Fibroblast of skin of back (primary cell): Measurements from ENCODE around the gene PRR15L.
"Not testable (repeated sequence)": the region's sequence is repeated elsewhere in the genome, so short reads cannot be mapped to it uniquely, and the experiment has no call there.

Experiments
- DNase-seq: peaks from one replicate; pipeline ENCODE4 v3.0.0-alpha.2; 2013

PRR15L gene

DNA sequence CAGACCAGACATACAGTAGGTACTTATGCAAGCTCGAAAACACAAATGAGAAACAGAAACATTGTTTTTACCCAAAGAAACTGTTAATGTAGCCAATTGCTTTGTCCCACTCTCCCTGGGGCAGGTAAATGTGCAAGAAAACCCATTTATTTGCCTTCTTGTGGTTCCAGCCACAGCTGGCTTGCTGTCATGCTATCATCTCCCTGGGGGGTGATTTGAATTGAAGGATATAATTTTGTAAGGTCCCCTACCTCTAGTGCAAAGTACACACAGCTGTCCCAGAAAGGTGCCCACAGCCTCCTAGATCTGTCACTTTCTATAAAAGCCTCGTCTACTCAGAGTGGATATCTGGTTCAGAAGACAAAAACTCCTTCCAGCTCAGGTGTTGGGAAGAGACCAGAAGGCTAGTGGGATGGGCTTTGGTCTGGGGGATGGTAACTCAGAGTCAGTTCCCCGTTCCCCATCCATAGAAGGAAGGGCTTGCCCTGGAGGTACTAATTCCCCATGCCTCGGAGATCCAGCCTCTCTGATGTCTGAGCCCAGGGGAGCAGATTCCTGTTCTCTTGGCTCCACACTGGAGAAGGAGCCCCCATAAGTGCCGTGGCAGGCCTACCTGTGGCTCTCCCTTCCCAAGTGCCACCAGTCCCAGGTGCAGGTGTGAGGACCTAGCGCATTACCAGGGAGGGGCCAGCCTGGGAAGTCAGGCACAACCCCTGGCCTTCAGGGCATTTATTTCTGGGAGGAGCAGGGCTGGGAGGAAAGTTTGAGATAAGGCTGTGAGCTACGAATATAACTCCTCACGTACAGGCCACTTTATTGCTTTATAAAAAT, 2.4 kb upstream of the PRR15L start:
- DNase-seq = no peak

DNA sequence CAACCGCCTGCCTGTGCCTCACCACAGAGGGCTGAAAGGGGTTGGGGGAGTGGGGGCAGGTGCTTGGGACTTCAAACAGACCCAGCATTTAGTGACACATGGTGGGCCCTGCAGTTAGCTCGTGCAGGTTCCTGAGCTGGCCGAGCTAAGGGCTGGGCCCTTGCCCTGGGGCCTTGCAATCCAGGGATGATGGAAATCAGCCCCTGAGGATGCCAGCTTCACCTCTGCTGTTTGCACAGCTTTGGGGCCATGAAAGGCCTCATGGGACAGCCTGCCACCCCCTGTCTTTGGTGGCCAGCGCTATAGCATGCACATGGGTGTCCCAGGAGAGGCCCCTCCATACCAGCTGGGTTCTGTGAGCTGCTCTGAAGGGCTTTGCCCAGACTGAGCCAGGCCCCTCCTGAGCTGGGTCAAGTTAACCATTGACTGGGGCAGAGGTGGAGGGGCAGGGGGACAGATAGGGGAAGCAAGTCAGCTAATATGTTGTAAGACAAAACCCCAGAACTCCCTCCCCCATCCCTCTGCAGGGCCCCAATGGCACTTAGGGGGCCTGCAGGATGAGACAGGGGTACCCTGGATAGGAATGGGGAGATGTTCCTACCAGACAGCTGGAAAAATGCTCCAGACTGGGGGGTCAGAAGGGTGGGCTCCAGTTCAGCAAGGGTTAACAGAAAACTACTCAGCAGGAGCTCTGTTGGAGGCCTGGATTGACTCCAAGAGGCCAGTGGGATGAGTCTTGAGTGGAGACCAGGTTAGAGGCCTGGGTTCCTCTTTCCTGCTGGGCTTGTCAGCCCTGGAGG, 692 bp downstream of the PRR15L start:
- DNase-seq = no peak

DNA sequence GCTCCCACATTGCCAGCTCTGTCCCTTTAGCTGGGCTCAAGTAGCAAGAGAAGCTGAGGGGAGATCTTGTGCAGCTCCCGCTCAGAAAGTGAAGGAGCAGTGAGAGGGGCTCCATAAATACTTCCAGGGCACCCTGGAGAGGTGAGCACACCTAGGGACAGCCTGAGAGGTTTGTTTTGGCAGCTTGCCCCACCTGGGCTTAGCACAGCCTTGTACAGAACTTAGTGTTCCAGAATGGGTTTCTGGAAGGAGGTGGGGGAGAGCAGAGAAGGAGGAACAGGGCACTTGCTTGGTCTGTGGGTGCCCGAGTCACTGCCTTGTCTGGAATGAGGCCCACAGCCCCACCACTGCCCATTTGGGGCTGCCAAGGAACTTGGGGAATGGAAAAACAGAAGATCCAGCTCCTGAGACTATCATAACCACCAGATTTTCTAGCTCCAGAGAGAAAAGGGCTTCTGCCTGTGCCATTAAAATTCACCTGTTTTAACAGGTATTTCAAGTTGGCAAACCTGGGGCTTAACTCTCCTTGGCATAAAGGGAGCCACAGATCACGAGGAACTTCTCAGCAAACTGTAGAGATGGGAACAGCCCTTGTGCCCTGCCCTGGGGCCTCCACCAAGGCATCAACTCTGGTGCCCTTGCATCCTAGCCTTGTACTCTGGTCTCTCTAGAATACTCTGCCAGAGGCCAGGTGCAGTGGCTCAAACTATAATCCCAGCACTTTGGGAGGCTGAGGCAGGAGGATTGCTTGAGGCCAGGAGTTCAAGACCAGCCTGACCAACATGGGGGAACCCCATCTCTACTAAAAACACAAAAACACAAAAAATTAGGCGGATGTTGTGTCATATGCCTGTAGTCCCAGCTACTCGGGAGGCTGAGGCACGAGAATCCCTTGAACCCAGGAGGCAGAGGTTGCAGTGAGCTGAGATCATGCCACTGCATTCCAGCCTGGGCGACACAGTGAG, 1.9 kb downstream of the PRR15L start:
- no peak for DNase-seq

DNA sequence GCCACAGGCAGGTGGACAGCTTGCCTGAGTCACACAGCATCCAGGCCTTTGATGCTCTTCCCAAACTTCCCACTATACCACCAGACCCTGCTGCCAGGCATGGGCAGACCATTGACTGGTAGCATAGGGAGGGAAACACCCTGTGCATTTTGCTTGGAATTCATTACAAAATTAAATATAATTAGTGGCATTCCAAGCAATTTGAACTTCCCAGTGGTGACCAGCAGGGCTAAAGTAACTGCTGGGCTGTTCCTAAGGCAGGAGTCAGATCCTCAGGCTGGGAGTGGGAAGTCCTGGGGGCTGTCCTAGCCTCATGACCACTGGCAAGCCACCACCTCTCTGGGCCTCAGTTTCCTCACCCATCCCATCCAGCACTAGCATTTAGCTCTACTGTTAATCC, 3.8 kb downstream of the PRR15L start:
- DNase-seq = no peak

DNA sequence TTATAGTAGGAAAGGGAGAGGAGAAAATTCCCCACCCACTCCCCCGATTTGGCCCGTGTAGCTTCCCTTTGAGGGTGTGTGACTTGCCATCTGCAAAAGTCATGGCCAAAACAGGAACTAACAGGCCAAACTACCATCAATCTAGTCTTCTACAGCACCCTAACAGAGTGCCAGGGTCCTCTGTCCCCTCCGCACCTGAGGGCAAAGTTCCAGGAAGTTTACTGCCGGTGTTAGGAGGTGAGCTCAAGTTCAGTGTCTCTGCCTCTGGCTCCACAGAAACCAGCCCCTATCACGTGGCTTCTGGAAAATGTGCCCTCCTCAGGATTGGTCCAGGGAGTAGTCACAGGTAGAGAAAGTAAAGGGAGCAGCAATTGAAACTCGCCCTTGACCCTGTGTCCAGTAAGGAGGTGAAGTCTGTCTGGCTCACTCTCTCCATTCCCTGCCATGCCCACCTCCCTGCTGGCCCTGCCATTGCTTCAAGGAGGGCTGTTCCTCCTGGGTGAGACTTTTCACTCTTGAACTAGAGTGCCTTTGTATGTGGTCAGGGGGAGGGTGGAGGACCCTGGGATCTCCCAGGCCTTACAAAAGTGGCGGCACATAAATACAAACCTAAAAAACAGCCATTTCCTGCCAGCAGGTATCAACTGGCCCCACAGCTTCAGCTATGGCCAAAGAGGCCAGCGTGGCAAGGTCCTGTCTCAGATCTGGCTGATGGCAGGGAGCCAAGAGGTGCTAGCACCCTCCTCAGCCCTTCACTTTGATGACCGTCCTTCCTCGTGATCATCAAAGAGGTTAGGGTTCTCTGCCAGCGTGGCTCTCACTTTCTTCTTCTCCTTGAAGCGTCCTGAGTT, 5.3 kb downstream of the PRR15L start:
- no peak for DNase-seq

DNA sequence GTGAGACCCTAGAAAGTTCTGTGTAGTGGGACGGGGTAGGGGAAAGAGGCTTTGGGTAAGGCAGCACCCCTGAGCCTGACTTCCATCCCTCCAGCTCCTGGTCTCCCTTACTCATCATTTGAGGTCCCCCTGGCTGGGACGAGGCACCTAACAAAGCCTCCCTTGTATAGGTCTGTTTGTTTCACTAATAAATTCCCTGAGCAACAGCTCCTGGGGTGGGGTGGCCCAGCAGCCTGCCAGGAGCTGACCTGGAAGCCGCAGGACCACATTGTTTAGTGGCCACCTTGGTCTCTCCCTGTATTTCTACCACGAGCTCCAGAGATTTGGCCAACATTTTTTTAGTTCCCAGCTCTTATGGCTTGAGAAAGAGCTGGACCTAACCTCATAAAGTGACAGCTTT, 7.2 kb downstream of the PRR15L start:
- no peak for DNase-seq

DNA sequence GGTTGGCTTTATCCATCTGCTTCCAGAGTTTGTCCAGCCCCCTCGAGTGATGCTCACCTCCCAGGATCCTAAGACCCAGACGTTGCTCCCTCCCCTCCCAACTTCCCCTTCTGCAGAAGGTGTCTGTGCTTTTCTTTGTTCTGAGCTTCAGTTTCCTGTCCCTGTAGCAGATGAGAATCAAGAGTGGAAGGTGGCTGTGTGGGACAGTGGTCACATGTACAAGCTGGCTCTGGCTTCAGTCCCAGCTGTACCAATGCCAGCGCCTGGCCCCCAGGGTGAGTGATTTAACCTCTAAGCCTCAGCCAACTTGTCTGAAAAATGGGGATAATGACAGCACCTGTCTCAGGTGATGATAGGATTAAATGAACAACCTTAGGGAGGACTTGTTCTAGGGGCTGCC, 7.7 kb downstream of the PRR15L start:
- DNase-seq = no peak

DNA sequence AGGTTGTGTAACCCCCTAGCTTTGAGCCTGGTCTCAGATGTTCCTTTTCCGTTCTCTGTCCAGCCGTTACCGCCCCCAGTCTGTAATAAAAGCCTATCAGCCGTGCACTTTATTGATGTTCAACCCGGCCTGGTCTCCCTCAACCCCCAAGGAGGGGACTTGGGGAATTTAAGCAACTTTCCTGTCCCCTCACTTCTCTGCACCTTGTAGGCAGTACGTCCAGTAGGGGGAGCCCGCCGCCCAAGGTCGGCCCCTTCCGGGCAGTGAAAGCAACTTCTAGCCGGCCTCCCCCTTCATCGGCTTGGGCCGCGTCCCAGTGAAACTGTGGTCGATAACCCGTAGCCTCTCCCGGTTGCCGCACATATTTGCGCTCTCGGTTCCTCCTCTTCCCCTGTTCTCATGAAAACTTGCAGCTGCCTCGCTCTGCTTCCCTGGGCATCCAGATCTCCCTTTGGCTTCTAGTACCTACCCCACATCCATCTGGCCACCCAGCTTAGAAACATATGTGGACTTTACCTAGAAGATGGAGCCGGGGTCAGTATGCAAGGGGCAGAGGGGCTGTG, 8.4 kb downstream of the PRR15L start:
- DNase-seq = peak; percentile 73

DNA sequence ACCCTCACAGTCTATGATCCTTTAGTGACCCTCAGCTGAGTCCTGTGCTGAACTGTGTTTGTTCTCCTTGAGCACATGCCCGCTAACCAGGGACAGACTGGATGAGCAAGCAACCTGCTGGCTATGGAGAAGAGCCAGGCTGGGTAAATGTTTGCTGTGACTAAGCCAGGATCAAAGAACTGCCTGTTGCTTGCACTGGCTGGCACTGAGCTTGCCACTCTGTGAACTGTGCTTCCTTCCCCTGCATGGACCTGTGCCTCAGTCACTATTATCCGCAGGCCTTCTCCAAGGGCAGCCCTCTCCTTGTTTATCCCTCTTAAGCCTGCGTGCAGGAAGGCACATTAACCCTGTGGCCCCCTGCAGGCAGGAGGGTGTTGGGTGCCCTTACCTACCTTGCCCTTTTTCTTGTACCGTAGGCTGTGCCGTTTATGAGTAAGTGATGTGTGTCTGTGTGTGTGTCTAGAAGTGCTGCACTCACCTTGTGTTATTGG, 8.9 kb downstream of the PRR15L start:
- DNase-seq = no peak

DNA sequence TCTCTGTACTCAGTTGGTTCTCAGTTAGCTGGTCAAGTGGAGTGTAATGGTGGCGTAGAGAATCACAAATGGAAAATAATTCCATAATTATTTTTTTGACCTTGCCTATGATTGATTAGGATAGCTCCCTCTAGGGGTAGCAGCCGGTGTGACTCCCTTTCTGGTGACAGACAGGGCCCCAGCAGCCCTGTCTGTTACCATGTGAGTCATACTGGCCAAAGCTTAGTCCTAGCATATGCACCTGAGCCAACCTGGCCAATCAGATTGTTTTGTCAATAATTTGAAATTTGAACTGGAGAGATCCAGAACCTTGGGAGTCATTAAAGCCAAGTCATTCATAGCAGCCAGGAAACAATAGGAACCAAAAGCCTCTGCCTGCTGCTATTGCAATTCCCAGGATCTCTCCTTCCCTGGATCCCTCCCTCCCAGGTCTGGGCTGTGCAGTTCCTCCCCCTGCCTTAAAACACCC, 10.7 kb downstream of the PRR15L start:
- DNase-seq = peak; percentile 73

DNA sequence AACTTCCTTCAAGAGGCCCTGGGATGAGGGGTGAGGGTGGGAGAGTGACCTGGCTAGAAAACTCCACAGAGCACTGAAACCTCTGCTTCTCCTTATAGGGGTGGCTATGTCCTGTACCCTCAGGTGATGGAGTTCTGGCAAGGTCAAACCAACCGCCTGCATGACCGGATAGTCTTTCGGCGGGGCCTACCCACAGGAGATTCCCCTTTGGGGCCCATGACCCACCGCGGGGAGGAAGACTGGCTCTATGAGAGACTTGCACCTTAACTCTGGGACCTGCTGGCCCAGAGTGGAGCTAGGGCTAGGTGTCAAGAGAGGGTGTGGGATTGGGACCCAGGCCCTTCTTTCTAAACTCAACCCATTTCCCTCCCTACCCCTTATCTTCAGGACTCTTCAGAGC, 11.2 kb downstream of the PRR15L start:
- DNase-seq = no peak

DNA sequence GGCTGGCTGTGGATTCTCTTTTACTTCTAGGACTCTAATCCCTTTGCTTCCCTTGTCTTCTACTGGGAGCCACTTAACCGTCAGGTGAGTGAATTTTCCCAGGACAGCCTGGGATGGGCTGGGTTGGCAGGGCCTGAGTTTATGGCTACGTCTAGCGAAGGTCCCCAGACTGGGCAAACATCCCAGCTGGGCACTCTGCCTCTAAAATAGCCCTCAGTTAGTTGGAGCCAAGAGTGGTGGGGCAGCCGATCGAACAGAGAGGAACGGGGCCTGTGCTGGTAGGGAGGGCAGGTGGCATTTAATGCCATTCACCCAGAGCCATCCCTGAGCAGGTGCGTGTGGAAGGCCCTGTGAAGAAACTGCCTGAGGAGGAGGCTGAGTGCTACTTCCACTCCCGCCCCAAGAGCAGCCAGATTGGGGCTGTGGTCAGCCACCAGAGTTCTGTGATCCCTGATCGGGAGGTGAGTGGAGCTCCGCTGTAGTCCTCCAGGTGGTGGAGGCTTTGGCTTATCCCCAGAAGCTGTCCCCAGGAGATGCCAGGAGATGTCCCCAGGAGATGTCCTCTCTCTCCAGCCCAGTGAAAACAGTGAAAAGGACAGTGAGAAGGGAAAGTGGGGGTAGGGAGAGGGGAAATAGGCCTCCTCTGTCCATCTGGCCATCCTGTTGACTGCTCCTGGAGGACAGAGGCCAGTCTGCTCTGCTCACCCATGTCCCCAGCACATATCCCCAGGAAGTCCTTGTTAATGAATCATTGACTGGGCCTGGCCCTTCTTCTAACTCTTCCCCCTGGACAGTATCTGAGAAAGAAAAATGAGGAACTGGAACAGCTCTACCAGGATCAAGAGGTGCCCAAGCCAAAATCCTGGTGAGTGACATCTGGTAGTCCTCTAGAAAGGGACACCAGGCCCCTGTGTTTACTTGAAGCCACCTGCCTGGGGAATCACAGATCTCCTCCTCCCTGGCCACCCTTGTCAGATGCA, 11.9 kb downstream of the PRR15L start:
- DNase-seq = no peak

DNA sequence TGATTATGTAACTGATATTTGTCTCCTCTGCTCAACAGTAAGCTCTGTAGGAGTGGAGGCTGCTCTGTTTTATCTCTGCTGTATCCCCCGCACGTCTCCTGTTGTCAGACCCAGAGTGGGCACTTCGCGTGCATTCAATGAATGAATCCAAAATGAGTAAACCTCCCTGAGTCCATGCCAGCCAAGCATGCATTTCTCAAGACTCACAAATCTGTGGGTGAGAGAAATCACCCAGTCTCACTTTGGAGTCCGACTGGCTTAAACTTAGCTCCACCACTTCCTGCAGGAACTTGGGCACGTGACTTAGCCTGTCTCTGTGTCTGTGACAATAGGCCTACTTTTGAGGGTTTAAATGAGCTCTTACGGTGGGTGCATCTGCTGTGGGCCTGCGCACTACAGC, 12.6 kb downstream of the PRR15L start:
- DNase-seq = no peak

DNA sequence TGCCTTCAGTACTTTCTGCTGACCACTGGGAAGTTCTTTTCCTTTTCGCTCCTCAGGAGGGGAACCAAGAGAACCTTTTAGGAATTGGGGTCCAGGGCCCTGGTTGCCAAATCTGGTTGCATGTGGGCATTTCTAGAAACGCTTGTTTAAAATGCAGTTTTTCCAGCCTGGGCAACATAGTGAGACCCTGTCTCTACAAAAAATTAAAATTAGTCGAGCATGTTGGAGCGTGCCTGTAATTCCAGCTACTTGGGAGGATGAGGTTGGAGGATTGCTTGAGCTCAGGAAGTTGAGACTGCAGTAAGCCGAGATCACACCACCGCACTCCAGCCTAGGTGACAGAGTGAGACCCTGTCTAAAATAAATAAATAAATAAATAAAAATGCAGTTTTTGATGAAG, 15.1 kb downstream of the PRR15L start:
- DNase-seq = no peak

DNA sequence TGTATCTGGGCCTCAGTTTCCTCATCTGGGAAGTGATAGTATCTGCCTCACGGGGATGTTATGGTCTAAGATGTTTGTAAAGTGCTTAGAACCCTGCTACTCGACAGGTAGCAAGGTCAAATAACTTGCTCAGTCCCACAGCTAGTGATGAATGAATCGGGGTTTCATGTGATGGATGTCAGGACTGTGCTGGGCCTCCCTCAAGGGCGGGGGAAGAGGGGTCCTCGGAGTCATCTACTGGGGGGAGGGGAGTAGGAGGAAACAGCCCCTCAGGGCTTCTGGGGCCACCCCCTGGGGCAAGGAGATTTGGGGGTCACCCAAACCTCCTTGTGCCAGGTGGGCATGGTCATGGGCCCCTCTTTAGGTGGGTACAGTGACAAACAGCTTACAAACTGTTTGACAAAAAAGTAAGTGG, 15.6 kb downstream of the PRR15L start:
- DNase-seq = no peak

DNA sequence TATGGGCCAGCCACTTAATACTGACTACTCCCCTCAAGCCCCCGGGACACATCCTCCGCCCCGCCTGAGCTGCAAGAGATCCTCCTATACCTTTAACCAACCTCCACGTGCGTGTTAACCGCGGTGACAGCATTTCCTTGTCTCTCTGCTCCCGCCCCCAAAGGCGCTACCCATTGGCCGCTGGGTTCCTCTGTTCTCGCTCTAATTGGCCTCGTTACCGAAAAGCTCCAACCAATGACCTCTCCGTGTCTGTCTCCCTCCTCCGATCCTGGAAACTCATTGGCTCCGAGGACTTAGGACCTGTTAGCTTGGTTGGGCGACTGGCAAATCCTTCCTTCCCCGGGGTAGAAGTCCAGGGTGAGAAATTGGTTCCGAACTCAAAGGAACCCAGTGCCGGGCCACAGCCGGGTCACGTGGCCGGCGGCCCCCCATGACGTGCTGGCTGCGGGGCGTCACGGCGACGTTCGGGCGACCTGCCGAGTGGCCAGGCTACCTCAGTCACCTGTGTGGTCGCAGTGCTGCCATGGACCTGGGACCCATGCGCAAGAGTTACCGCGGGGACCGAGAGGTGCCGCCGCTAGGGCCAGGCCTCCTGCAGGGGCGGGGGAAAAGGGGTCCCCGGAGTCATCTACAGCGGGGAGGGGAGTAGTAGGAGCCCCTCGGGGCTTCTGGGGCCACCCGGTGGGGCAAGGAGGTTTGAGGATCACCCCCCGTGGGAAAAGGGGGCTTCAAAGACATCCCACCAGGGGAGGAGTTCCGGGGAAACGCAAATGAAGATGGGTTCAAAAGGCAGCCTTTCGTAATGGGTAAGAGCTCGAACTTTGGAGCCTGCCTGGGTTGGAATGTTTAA, 16.2 kb downstream of the PRR15L start, which contains the start of gene PNPO:
PNPO (plus strand) TSS at position 326 of the 850 bp plus-strand sequence; CDS start at position 431, 105 bp downstream.
- DNase-seq = peak; percentile 99

DNA sequence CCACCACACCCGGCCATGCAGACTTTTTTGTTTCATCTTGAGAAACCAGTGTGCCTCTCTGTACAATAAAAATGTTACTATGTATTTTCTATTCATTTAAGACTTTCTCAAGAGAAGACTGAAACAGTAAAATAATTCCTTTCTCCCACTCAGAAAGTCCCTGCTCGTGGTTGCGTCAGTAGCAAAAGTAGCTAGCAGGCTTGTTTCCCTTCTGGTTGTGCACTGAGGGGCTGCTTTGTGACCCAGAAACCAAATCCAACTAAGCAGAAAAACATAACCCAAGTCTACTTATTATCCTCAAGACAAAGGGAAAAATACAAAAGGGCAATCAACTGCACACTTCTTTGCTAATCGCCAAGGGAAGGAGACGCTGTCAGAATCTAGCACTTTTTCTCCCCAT, 19.7 kb downstream of the PRR15L start:
- DNase-seq = no peak

DNA sequence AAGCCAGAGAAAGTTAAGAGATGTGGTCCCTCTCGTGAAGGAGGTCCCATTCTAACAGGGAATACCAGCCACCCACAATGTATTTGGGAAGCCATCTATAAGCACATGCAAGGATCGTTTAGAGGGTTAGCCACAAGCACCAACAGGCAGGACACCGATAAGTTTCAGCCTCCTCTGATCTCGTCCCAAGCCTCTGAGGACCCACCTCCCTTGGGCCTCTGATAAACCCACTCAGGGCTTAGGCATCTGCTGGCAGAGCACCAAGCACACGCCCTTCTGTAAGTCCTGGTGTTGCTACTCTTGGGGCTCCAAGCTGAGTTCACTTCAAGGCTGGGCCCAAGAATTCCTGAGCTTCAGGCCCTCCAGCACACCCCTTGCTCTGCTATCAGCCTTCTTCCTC, 21.7 kb downstream of the PRR15L start:
- peak; percentile 76 for DNase-seq

DNA sequence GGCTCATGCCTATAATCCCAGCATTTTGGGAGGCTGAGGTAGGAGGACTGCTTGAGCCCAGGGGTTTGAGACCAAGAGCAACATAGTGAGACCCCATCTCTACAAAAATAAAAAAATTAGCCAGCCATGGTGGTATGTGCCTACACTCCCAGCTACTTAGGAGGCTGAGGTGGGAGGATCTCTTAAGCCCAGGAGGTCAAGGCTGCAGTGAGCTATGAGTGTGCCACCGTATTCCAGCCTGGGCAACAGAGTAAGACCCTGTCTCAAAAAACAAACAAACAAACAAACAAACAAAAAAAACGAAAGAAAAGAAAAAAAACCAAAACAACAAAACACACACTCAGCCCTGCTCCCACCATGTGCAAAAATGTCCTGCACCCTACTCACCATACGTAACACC, 22.2 kb downstream of the PRR15L start:
- DNase-seq = not testable (repeated sequence)
